RWPE1 (cell line): Measurements from ENCODE around the gene CAT.

Source experiments
- CTCF ChIA-PET: fragments of 350-600 bp; sonication (Branson Sonifier 250); formaldehyde crosslinking; extraction: SDS; loops from one replicate; lab custom pipeline; 2021; lab: Yijun Ruan, JAX
- POLR2A ChIA-PET: fragments of 400-600 bp; formaldehyde crosslinking; extraction: SDS; loops from one replicate; lab custom pipeline; 2020; ENCODE audit warnings: antibody characterized with exemption; ENCODE audit not compliant: low non-redundant PET; lab: Yijun Ruan, JAX
- DNase-seq: peaks from one replicate; pipeline ENCODE4 v3.0.0; 2012; ENCODE audit warnings: low spot score
- H3K27ac ChIP-seq: fragments of 450-650 bp; 2 replicates; pipeline ENCODE4 v1.5.1; 2017
- TF ChIP-seq, protein P1 (sequence below): fragments of 450-650 bp; conservative IDR thresholded peaks from 2 replicates; pipeline ENCODE4 v1.5.1; 2017; ENCODE audit warnings: low read depth, mild to moderate bottlenecking

The CAT gene

DNA sequence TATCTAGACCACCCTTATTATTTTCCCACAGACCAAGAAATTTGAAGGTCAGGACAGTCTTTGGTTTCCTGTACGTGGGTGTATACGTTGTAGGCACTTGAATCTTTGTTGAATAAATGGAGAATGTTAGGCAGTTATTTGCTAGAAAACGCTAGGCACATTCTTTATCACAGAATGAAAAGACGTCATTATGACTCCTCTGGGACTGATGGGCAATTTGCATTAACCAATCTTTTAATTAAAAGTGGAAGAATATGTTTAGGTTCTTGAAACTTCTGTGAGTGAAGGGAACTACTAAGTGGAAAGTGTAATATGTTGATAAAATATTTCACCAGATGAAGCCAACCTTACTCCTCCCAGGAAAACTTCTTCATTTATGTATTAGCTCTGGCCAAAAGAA is 5.7 kb downstream of the CAT start:
- H3K27ac ChIP-seq: no peak overlapping the region
- POLR2A ChIA-PET: no interaction called here
- TF ChIP-seq, protein P1, sequence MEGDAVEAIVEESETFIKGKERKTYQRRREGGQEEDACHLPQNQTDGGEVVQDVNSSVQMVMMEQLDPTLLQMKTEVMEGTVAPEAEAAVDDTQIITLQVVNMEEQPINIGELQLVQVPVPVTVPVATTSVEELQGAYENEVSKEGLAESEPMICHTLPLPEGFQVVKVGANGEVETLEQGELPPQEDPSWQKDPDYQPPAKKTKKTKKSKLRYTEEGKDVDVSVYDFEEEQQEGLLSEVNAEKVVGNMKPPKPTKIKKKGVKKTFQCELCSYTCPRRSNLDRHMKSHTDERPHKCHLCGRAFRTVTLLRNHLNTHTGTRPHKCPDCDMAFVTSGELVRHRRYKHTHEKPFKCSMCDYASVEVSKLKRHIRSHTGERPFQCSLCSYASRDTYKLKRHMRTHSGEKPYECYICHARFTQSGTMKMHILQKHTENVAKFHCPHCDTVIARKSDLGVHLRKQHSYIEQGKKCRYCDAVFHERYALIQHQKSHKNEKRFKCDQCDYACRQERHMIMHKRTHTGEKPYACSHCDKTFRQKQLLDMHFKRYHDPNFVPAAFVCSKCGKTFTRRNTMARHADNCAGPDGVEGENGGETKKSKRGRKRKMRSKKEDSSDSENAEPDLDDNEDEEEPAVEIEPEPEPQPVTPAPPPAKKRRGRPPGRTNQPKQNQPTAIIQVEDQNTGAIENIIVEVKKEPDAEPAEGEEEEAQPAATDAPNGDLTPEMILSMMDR: no peak
- DNase-seq: no peak
- CTCF ChIA-PET: no interaction called here

GRCh38 chr11:34445956-34446355 is 7.2 kb downstream of the CAT start:
- DNase-seq: no peak
- TF ChIP-seq, protein P1: no peak
- CTCF ChIA-PET: interaction anchor here (0.6 kb wide), 2 partner anchors 63 to 87 kb away, joined by 3 read pairs; no protein-coding TSS in a partner anchor
- POLR2A ChIA-PET: no interaction called here
- H3K27ac ChIP-seq: no peak overlapping the region

DNA sequence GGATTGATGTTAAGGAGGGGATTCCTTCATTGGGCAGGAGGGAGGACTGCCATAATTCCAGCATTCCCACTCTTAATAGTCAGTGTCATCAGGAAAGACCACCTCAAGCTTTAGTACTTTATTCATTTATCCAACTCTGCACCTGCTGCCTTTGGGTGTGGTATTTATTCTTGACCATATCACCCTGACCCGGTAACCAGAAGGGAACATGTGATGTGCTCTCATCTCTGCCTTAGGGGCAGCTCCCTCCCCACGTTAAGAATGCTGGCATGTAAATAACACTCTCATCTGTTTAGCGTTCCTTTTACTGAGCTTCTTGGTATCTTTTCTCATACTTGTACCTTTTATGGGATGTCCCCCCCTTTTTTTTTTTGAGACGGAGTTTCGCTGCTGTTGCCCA is 7.7 kb downstream of the CAT start:
- ChIA-PET POLR2A (no interaction called here), CTCF (interaction anchor here (0.6 kb wide), 2 partner anchors 63 to 87 kb away, joined by 3 read pairs; no protein-coding TSS in a partner anchor)
- no peak for DNase-seq
- no peak overlapping the region for H3K27ac ChIP-seq
- TF ChIP-seq, protein P1: no peak

DNA sequence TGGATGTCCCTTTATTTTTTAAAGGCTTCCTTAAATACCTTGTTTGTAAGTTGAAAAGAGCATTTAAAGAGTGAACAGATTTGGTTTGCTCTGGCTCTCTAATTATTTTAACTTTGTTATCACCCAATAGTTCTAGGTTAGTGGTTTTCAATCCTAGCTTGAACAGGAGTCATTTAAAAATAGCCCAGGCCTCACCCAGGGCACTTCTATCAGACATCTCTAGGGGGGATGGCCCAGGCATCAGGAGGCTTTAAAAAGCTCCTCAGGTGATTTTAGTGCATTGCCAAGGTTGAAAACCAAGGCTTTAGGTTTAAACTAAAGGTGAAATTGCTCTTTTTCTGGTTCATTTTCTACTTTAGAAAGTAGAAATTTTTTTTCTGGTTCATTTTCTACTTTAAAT is 8.3 kb downstream of the CAT start:
- CTCF ChIA-PET: no interaction called here
- no peak overlapping the region for H3K27ac ChIP-seq
- POLR2A ChIA-PET: no interaction called here
- TF ChIP-seq, protein P1: no peak
- no peak for DNase-seq

DNA sequence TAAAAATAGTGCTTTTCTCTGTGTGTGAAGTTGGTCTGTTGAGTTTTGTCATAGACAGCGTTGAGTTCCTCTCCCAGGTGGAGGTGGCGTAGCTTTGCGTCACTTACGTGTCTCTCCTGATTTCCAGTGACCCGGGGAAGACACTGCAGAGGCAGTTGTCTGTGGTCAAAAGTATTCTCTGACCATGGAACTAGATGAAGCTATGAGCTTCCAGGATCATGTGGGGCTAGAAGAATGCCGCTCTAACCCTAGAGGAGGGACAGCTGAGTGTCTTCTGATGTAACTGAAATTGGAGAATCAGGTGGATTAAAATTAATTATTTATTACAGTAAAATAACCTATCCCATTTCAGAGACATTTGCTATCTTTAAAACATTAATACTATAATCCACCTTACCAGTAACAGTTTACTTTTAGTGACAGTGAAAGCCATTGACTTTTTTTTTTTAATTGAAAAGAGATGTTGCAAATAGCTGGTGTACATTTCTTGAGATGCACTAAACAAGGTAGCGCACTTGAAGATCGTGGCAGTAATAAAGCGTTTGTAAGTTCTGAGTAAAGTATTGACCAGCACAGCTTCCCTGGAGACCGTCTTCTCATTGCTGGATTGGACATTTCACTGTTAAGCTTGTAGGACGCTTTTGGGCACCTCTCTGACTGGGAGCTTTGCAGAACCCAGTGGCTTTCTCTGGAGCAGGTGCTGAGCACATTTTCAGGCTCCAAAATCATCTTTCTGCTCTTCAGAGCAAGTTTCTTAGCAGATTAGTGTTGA is 9.7 kb downstream of the CAT start:
- POLR2A ChIA-PET: no interaction called here
- CTCF ChIA-PET: interaction anchor here (0.6 to 1.1 kb wide), 3 partner anchors 9 to 196 kb away, joined by 3 to 4 read pairs (median 3); no protein-coding TSS in a partner anchor
- DNase-seq: no peak
- no peak overlapping the region for H3K27ac ChIP-seq
- TF ChIP-seq, protein P1: no peak

GRCh38 chr11:34449013-34449412 is 10.3 kb downstream of the CAT start:
- ChIA-PET CTCF (interaction anchor here (1.1 kb wide), 1 partner anchor 10 kb away, joined by 4 read pairs; no protein-coding TSS in a partner anchor), POLR2A (no interaction called here)
- H3K27ac ChIP-seq: no peak overlapping the region
- TF ChIP-seq, protein P1: no peak
- no peak for DNase-seq
